ENCODE data around the gene DSG4. TPM values are rescaled to one million over a fixed set of nuclear protein-coding genes. Genes with fewer than 3 reads are reported as not detected.

The DSG4 gene
- total and polyA plus RNA-seq, 2 donors (not counting 1 experiment from before 2014, with no cell fraction given): not detected

- H3K79me2 ChIP-seq (ENCODE audit: control insufficient read depth, insufficient read depth, low read length): no peaks in the 10 kb centered on the region
- no peaks in the 10 kb centered on the region for H3K27me3 ChIP-seq (ENCODE audit: control insufficient read depth, insufficient read depth, low read length)
- H3K9ac ChIP-seq (ENCODE audit: insufficient read depth, low read length): no peak overlapping the region
- H3K27ac ChIP-seq (ENCODE audit: insufficient read depth, low read length): no peak overlapping the region
- H3K36me3 ChIP-seq (ENCODE audit: control insufficient read depth, insufficient read depth, low read length): no peaks in the 10 kb centered on the region
- H3K4me2 ChIP-seq (ENCODE audit: extremely low read depth, insufficient read depth, low read length): no peak overlapping the region
- no peaks in the 10 kb centered on the region for H3K9me3 ChIP-seq (ENCODE audit: control insufficient read depth, insufficient read depth, low read depth, low read length)
- no peaks in the 10 kb centered on the region for H3K4me1 ChIP-seq (ENCODE audit: control insufficient read depth, extremely low read depth, insufficient read depth, low read length)
- TF ChIP-seq CTCF (conservative IDR thresholded peaks at IDR 0.05 in 1 of 2, IDR thresholded peaks at IDR 0.05 in 1 of 2; ENCODE audit: low read depth in 1 of 2, low read length in 2 of 2) (no peak), EZH2 (IDR thresholded peaks at IDR 0.05; ENCODE audit: low read length, missing control alignments) (no peak)
- no peak overlapping the region for H2AFZ ChIP-seq (ENCODE audit: low read length)
- H4K20me1 ChIP-seq (ENCODE audit: control insufficient read depth, extremely low read depth, insufficient read depth, low read length): no peaks in the 10 kb centered on the region
- no peak for DNase-seq (ENCODE audit: low read depth in 2 of 2)
- H3K4me3 ChIP-seq (replicated peaks in 1 of 4; ENCODE audit: control extremely low read depth in 1 of 4, insufficient read depth in 1 of 4, low read depth in 3 of 4, low read length in 4 of 4): no peak overlapping the region
These were observed 55.7 kb downstream of the DSG4 start for GRCh38 chr18:31432316-31432715.

- Histone ChIP-seq H3K79me2 (ENCODE audit: control insufficient read depth, insufficient read depth, low read length) (no peaks in the 10 kb centered on the region), H3K27me3 (ENCODE audit: control insufficient read depth, insufficient read depth, low read length) (no peaks in the 10 kb centered on the region), H3K36me3 (ENCODE audit: control insufficient read depth, insufficient read depth, low read length) (no peaks in the 10 kb centered on the region), H3K9me3 (ENCODE audit: control insufficient read depth, insufficient read depth, low read depth, low read length) (no peaks in the 10 kb centered on the region), H3K27ac (ENCODE audit: insufficient read depth, low read length) (no peak overlapping the region), H3K9ac (ENCODE audit: insufficient read depth, low read length) (no peak overlapping the region), H3K4me3 (replicated peaks in 1 of 4; ENCODE audit: control extremely low read depth in 1 of 4, insufficient read depth in 1 of 4, low read depth in 3 of 4, low read length in 4 of 4) (no peak overlapping the region), H2AFZ (ENCODE audit: low read length) (no peak overlapping the region), H3K4me1 (ENCODE audit: control insufficient read depth, extremely low read depth, insufficient read depth, low read length) (no peaks in the 10 kb centered on the region), H4K20me1 (ENCODE audit: control insufficient read depth, extremely low read depth, insufficient read depth, low read length) (no peaks in the 10 kb centered on the region), H3K4me2 (ENCODE audit: extremely low read depth, insufficient read depth, low read length) (no peak overlapping the region)
- TF ChIP-seq EZH2 (IDR thresholded peaks at IDR 0.05; ENCODE audit: low read length, missing control alignments) (no peak), CTCF (conservative IDR thresholded peaks at IDR 0.05 in 1 of 2, IDR thresholded peaks at IDR 0.05 in 1 of 2; ENCODE audit: low read depth in 1 of 2, low read length in 2 of 2) (no peak)
- DNase-seq (ENCODE audit: low read depth in 2 of 2): peak in 1 of 2 donors; percentile 2
These were observed 60.2 kb downstream of the DSG4 start for GRCh38 chr18:31436825-31437224.

- no peaks in the 10 kb centered on the region for H3K79me2 ChIP-seq (ENCODE audit: control insufficient read depth, insufficient read depth, low read length)
- no peak overlapping the region for H3K4me3 ChIP-seq (replicated peaks in 1 of 4; ENCODE audit: control extremely low read depth in 1 of 4, insufficient read depth in 1 of 4, low read depth in 3 of 4, low read length in 4 of 4)
- no peak overlapping the region for H3K9ac ChIP-seq (ENCODE audit: insufficient read depth, low read length)
- no peaks in the 10 kb centered on the region for H4K20me1 ChIP-seq (ENCODE audit: control insufficient read depth, extremely low read depth, insufficient read depth, low read length)
- no peak for TF ChIP-seq CTCF (conservative IDR thresholded peaks at IDR 0.05 in 1 of 2, IDR thresholded peaks at IDR 0.05 in 1 of 2; ENCODE audit: low read depth in 1 of 2, low read length in 2 of 2)
- TF ChIP-seq EZH2 (IDR thresholded peaks at IDR 0.05; ENCODE audit: low read length, missing control alignments): no peak
- H3K27ac ChIP-seq (ENCODE audit: insufficient read depth, low read length): no peak overlapping the region
- H3K9me3 ChIP-seq (ENCODE audit: control insufficient read depth, insufficient read depth, low read depth, low read length): no peaks in the 10 kb centered on the region
- no peak overlapping the region for H2AFZ ChIP-seq (ENCODE audit: low read length)
- H3K4me2 ChIP-seq (ENCODE audit: extremely low read depth, insufficient read depth, low read length): no peak overlapping the region
- H3K4me1 ChIP-seq (ENCODE audit: control insufficient read depth, extremely low read depth, insufficient read depth, low read length): no peaks in the 10 kb centered on the region
- H3K36me3 ChIP-seq (ENCODE audit: control insufficient read depth, insufficient read depth, low read length): no peaks in the 10 kb centered on the region
- H3K27me3 ChIP-seq (ENCODE audit: control insufficient read depth, insufficient read depth, low read length): no peaks in the 10 kb centered on the region
- DNase-seq (ENCODE audit: low read depth in 2 of 2): no peak
These were observed 61.8 kb downstream of the DSG4 start for GRCh38 chr18:31438402-31438801.

Measured in fibroblast of lung (primary cell).